Activated CD4-positive, alpha-beta T cell treated with anti-CD3 and anti-CD28 coated beads, Interleukin-2, amount 50 U/mL, for 48 hours (primary cell): ENCODE measurements around the gene CGB7.

Experiments used
- DNase-seq, 2 experiments: peaks; one replicate each; pipeline ENCODE4 v3.0.0-alpha.2; 2020

CGB7 gene

DNA sequence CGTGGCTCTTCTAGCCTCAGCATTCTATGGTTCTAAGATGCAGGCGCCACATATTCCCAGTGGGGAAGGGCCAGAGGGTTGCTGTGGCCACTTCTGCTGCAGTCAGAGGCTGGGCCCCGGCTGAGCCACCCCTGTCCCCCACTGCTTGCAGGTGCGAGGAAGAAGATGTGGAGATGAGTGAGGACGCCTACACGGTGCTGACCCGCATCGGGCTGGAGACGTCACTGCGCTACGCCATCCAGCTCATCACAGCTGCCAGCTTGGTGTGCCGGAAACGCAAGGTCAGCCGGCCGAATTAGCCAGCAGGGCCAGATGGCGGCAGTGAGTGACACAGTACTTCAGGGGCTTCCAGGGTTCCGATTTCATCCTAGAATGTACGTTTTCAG is 42.7 kb downstream of the CGB7 start:
- no peak for DNase-seq

DNA sequence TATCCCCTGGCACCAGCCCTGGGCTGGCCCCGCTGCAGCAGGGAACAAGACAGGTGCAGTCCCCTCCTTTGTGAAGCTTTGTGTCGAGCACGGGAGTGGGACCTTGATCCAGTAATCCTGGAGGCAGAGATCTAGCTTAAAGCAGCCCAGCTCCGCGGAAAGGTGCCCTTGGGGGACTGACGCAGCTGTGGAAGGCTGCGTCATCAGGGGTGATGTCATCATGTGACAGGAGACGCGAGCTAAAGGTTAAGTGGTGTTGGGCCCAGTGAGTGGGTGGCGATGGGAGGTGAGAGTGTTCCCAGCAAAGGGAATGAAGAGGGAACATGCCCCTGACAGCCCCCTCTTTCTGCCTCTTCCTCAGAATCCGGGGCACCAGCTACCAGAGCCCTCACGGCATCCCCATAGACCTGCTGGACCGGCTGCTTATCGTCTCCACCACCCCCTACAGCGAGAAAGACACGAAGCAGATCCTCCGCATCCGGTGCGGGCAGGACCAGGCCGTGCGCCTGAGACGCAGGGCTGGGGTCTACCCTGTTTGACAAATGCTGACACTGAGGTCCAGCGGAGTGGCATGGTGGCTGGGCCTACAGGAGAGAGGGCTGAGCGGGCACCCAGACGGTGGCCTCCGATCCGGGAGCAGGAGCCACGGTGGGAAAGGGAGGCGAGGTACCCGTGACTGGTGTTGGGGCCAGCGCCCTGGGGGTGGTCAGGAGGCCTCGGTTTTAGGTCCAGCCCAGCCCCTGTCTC is 43.3 kb downstream of the CGB7 start:
- DNase-seq, result no peak

DNA sequence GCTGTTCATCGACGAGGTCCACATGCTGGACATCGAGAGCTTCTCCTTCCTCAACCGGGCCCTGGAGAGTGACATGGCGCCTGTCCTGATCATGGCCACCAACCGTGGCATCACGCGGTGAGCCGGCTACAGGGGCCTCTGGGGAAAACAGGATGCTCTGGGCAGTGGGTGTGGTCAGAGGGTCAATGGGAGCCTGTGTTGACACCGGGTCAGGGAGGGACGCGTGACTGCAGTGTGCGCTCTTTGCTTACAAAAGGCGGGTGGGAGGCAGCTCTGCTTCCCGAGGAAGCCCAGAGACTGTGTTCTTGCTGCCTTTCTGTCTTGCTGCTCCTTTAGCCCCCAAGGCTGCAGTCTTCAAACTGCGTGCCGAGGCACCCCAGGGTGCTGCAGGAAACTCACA is 46.4 kb downstream of the CGB7 start:
- no peak for DNase-seq

DNA sequence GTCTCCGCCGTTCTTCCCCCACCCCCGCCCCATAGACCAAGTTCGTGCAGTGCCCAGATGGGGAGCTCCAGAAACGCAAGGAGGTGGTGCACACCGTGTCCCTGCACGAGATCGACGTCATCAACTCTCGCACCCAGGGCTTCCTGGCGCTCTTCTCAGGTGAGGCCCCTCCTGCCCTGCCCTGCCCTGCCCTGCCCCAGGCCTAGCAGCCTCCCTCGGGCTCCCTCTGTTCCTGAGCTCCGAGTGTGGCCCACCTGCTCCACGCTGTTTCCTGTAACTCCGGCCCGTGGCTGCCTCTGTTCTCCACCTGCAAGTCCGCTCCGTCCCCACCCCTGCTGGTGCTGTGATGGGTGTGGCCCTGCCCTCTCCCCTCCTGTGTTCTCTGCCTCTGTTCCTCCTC is 47.1 kb downstream of the CGB7 start:
- DNase-seq, result no peak

DNA sequence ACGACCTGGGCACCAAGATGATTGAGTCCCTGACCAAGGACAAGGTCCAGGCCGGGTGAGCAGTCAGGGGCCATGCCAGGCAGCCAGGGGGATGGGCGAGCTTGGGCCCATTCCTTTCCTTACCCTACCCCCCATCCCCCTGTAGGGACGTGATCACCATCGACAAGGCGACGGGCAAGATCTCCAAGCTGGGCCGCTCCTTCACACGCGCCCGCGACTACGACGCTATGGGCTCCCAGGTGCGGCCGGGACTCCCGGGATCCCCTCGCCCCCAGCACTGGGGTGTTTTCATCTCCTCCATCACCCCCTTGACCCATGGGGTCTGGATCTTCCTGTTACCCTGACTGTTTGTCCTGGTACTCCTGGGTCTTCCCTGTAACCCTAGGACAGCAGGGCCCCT is 47.7 kb downstream of the CGB7 start:
- DNase-seq, result no peak

DNA sequence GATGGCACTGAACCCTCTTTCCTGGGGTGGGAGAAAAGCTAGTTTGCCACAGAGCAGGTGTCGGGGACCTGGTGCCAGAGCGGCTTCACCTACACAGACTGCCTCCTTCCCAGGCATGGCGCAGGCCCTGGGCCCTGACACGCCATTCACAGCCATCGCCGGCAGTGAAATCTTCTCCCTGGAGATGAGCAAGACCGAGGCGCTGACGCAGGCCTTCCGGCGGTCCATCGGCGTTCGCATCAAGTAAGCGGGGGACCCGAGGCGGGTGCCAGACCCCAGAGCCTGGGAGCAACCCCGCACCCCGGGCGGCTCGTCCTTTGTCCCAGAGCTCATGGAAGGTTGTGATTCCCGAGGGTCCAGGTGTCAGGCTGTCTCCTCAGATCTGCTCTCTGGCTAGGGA is 50.6 kb downstream of the CGB7 start:
- no peak for DNase-seq

DNA sequence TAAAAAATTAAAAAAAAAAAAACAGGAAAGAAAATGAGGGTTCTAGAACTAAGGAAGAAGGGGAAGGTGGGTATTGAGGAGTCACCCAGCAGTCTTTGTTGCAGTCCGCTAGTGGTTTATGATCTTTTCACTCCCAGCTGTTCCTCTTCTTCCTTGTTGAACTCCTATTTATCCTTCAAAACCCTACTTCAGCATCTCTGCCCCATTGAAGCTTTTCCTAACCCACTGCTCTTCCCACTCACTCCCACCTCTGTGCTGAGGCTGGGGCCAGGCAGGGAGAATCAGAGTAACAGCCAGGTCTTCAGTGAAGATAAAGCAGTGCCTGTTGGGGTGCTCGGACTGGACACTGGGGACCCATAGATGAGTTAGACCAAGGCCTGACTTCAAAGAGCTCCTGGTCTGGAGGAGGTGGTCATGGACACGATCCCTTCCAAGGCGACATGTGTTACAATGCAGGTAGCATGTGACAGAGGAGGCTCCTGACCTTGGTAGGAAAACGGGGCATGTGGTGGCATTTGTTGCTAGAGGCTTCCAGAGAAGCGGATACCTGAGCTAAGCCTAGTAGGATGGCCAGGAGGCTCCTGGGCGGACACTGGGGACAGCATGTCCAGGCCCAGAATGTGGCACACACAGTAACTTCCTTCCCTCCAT is 52.5 kb downstream of the CGB7 start:
- DNase-seq, result no peak
